Fibroblast of mammary gland (primary cell): Measurements from ENCODE around the gene BEND3.
A peak's percentile ranks its signal among the peaks of the same experiment; 100 is the strongest.

Experiments
- DNase-seq: peaks from one replicate; pipeline ENCODE4 v3.0.0-alpha.2; 2010; ENCODE audit warnings: low read depth
- H3K4me3 ChIP-seq: 2 replicates; pipeline ENCODE4 v1.5.1; 2011; ENCODE audit warnings: low read depth, mild to moderate bottlenecking, low read length, moderate library complexity; ENCODE audit not compliant: control insufficient read depth
- TF ChIP-seq, protein P1 (sequence below): conservative IDR thresholded peaks from 2 replicates; pipeline ENCODE4 v1.5.1; 2011; ENCODE audit warnings: low read depth, low read length, inconsistent platforms; ENCODE audit not compliant: control insufficient read depth, insufficient read depth

The BEND3 gene

DNA sequence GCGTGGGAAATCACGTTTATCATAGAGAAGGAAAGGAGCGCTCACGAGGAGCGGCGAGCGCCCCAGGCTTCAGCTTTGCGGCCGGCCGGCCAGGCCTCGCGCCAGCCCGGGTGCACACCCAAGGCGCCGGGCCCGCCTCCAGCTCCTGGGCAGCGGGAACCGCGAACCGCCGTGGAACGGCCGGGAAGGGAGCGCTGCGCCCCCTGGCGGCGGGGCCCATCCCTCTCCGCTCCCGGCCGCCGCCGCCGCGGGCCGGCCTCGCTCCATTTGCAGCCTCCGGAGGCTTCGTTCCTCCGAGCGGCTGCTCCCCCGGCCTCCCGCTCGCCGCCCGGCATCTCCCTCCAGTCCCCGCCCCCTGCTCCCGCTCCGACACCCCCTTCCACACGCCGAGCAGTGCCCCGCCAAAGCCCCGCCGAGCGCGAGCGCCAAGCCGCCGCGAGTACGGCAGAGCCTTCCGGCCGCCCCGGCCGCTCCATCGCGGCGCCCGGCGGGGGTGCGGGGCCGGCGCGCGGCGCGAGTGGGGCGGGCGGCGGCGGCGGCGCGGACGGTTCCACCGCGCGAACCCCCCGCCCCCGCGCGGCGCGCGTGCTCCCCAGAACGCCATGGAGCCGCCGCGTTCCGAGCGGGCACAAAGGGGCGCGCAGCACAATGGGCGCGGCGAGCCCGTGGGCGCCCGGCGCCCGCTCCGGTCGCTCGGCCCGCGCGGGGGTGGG lies 946 bp downstream of the BEND3 start:
- peak overlapping the region; percentile 45 for H3K4me3 ChIP-seq
- TF ChIP-seq, protein P1, sequence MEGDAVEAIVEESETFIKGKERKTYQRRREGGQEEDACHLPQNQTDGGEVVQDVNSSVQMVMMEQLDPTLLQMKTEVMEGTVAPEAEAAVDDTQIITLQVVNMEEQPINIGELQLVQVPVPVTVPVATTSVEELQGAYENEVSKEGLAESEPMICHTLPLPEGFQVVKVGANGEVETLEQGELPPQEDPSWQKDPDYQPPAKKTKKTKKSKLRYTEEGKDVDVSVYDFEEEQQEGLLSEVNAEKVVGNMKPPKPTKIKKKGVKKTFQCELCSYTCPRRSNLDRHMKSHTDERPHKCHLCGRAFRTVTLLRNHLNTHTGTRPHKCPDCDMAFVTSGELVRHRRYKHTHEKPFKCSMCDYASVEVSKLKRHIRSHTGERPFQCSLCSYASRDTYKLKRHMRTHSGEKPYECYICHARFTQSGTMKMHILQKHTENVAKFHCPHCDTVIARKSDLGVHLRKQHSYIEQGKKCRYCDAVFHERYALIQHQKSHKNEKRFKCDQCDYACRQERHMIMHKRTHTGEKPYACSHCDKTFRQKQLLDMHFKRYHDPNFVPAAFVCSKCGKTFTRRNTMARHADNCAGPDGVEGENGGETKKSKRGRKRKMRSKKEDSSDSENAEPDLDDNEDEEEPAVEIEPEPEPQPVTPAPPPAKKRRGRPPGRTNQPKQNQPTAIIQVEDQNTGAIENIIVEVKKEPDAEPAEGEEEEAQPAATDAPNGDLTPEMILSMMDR: no peak

DNA sequence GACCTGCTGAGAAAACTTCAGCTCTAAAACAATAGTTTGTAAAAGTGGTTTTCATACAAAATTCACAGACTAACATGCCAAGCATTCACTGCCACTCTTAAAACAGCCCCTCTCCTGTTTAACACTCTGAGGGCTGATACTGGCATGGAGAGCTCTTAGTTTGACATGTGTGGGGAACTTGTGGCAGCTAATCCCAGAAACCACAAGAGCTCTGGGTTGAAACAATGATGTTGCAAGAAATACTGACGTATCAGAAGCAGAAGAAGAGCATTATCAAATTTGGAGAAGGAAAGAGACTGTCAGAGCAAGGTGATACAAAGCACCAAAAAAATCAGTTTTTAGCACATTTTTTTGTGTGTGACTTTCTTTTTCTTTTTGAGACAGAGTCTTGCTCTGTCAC lies 5.1 kb downstream of the BEND3 start:
- no peak overlapping the region for H3K4me3 ChIP-seq
- TF ChIP-seq, protein P1: no peak
- no peak for DNase-seq

More for the DNA sequence above, 946 bp downstream of the BEND3 start:
- DNase-seq: peak; percentile 78

DNA sequence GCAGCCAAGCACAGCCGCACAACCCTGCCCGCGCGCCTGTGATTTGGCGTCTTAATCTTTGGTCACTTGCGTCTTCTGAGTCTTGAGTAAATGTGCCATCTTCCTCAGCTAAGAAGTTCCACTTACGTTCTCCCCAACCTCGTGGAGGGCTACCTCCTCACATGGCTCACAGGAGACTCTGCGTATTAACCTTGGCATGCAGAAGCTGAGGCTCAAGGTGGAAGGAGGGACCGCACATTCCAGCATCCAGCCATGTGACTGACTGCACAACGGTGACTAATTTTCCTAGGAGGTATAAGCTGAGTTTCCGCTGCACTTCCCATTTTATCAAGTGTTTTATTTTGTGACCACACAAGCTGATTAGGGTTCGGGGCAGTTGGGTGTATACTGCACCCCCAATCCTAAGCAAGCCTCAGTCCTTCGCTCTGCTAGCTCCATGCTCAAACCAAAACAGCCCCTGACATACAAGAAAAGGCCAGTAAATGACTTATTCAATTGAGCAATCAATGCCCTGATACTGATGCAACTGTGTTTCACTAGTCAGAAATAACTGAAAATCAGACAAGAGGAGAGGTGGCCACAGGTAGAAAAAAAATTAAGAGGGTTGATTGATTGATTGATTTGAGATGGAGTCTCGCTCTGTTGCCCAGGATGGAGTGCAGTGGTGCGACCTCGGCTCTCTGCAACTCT lies 7.0 kb downstream of the BEND3 start:
- no peak for DNase-seq
- TF ChIP-seq, protein P1: no peak
- H3K4me3 ChIP-seq: no peak overlapping the region

DNA sequence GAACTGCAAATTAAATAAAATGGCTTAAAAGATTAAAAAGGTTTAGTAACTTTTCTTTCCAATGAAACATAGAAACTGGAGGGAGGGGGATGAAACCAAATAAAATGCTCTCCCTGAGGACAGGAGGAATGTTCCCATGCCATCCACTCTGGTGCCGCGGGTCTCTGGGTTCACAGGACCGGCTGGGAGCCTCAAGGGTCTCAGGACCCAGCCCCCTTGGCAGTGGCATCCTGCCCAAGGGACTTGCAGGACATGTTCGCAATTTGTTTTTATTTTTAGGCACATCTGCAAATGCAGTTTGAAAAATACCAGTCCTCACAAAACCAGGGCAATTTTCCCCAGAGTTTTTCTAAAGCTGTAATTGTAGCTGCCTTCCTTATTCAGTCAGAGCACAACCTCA lies 7.5 kb downstream of the BEND3 start:
- no peak for DNase-seq
- no peak overlapping the region for H3K4me3 ChIP-seq
- TF ChIP-seq, protein P1: no peak

DNA sequence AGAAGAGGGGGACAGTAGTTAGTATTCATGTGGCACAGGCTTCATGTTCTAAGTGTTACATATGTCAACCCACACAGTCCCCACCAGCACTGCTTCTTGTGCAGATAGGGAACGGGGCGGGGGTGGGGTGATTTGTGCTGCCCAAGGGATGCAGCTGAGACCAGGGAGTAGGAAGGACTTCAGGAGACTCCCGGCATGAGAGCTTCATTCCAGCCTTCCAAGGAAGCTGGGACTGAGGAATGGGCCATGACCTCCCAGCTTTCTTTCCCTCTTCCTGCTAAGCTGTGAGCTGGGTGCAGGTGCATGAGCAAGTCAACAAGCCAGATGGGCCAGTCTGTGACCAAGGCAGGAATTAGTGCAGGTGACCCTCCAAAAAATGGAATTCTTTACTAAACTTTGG lies 9.2 kb downstream of the BEND3 start:
- no peak for DNase-seq
- no peak overlapping the region for H3K4me3 ChIP-seq
- TF ChIP-seq, protein P1: no peak

DNA sequence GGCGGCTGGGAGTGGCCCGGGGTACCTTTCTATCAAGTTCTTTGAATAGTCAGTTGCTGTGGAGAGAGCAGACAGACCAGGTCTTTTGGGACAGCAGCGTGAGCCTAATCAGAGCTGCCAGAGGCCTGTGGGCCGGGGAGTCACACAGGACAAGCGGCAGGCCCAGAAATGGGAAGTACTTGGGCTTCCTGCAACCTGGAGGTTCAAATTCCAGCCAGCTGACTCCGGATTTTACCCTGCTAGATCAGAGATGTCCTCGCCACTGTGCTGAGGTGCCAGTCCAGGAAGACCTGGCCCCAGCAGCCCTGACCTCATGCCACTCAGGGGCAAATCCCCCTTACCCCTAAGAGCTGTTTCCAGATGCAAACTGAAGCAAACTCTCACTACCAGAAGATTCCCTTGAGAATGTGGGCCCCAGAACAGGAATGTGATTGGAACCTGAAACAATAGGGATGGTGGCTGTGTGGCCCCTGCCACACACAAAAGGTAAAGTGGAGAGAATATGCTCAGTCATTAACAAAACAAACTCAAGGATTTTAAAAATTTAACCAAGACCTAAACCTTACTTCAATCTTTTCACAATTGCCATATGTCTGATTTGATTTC lies 9.7 kb downstream of the BEND3 start:
- DNase-seq: no peak
- H3K4me3 ChIP-seq: no peak overlapping the region
- TF ChIP-seq, protein P1: no peak
